Measurements from ENCODE around the gene AGT.
"Not testable (repeated sequence)": the region's sequence is repeated elsewhere in the genome, so short reads cannot be mapped to it uniquely, and the experiment has no call there.

The AGT gene

DNA sequence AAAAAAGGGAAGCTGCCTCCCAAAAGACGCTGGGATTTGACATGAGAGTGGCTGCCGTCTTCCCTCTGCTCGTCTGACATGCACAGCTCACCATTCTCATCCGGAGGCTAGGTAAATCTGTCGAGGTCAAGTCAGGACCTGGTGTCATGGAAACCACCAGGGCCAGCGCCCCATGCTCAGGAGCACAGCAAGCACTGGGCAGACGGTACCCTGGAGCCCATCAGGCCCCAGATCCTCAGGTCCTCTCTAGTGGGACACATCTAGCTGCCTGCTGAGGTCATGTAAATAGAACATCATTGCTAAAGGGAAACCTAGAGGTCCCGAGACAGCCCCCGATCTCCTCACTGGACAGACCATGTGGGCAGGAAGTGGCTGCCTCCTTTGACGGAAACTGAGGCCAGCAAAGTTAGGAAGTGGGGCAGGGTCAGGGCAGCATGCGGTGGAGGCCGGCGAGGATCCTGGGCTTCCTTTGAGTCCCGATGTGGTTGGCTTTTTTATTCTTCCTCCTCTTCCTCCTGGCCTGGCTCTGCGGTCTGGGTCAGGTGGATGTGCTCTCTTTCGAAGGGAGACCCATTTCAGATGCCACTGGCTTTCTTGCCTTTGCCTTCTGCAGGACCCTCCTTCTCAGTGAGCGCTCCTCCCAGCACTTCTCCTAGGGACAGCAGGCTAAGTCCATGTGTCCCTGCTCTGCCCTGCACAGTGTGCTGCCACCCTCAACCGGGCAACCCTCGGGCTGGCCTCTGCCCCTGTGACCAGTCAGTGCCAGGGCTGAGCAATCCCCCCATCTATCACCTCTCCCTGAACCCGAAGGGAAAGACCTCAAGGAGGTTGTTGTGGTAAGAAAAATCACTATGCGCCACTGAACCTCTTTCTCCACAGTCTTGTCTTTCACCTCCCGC lies 5.9 kb downstream of the AGT start:
- no peak for DNase-seq (ENCODE audit: low spot score)

DNA sequence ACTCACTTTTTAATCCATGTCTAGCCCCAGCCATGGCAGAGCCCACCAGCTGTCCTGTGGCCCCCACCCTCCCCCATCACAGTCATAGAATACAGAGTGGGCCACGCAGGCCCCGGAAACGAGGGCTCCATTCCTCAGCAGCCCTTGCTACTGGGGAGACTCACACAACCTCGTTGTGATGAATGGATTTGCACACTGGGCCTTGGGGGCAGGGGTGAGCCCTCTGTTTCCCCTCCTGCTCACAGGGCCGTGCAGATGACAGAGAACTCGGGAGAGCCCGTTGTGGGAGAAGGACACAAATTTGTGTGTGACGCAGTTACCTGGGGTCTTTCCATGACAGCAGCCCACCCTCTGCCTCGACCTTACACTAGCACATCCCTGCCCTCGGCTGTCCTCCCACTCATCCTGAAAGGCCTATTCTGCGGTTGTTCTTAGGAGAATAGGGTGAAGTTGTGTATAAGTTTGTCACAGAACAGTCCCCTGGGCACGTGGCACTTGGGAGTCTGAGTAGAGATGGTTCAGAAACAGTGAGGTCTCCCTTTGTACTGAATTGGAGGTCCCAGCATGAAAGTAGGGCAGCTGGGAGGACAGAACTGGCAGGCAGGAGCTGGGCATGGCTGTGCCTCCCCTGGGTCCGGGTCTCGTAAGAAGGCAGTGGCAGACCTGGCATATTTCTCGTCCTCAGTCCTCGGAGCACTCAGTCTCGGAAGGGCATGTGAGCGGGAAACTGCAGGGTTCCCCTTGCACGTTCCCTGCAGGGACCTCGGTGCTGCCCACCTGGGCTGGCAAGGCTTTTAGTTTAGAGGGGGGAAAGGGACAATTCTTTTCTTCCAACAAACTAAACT lies 6.8 kb downstream of the AGT start:
- DNase-seq (ENCODE audit: low spot score), result no peak

DNA sequence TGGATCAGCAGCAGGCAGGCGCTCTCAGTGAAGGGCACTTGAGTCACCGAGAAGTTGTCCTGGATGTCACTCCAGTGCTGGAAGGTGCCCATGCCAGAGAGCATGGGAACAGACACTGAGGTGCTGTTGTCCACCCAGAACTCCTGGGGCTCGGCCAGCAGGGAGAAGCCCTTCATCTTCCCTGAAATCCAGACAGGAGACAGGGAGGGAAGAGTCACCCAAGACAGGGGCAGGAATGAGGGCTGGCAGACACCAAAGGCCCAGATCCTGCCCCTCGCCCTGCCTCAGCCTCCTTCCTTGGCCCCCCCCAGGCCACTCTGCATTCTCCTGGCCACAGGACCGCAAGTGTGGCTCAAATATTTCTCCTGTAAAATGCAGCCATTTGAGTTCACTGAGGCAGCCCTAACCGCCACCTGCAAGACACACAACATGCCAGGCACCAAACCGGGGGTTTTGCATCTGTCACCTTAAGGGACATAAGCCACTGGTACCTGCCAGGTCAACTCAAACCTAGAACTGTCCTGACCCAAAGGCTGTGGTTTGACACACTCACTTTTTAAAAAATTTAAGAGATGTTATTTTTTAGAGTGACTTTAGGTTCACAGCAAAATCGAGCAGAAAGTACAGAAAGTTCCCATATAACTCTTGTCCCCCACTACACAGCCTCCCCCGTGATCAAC lies 7.8 kb downstream of the AGT start:
- DNase-seq (ENCODE audit: low spot score), result no peak

DNA sequence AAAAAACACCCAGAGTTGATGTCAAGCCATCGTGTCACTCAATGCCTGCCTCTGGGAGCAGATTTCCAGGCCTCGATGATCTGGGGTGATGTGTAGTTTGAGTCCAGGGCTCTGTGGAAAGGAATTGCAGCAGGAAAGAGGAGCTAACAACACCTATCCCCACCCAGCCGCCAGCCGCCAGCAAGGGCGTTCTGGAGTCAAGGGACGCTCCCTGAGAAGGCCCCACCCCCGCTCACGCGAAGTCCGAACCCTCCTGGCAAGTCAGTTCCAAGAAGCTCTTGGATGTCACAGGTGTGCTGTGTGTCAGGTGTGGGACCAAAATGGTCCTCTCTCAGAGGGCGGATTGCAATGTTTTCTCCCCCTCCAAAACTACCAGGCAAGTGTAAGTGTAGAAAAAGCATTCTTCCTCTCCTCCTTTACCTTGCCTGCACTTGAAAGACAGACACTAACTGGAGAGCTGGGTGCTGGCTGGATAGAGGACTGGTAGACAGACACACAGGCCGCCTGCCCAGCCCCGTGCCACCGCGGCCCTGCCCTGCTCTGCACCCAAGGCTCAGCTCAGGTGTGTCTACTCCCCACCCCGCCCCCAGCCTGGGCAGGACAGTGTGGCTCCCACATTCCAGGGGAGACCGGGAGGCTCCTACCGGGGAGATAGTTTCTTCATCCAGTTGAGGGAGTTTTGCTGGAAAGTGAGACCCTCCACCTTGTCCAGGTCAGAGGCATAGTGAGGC lies 8.5 kb downstream of the AGT start:
- no peak for DNase-seq (ENCODE audit: low spot score)

DNA sequence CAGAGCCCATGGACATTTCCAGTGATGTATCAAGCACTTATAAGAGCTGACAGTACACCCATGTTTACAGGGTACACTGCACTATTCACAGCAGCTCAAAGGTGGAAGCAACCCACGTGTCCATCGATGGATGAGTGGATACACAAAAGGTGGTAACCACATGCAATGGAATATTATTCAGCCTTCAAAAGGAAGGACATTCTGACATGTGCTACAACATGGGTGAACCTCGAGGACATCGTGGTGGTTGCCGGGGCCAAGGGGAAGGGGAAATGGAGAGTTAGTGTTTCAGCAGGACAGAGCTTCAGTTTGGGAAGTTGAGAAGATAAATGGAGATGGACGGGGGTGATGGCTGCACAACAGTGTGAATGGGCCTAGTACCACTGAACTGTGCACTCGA lies 9.1 kb downstream of the AGT start:
- no peak for DNase-seq (ENCODE audit: low spot score)

DNA sequence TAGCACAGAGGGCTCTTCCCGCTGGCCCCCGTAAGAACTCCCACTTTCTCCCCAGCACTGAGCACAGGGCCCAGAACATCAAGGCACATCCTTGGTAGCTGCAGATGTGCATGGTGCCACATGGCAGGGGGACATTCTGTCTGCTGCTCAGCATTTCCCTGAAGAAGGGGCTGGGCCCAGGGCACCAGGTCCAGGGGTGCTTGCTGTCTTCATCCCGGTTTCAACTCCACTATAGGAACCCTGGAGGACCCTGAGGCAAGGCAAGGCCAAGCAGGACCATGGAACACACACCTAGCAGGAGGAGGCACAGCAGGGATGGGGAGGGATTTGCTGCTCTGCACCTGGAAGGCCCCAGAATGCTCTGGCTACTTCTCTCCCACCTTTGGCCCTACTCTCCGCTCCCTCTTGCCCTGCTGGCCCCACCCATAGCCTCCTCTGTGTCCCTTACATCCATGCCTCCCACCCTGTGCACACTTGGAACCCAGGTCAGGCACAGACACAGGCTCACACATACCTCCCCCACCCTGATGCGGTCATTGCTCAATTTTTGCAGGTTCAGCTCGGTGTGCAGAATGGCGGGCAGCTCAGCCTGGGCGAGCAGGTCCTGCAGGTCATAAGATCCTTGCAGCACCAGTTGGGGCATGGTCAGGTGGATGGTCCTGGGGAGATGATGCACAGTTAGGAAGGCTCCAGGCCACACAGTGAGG lies 10.1 kb downstream of the AGT start:
- no peak for DNase-seq (ENCODE audit: low spot score)

DNA sequence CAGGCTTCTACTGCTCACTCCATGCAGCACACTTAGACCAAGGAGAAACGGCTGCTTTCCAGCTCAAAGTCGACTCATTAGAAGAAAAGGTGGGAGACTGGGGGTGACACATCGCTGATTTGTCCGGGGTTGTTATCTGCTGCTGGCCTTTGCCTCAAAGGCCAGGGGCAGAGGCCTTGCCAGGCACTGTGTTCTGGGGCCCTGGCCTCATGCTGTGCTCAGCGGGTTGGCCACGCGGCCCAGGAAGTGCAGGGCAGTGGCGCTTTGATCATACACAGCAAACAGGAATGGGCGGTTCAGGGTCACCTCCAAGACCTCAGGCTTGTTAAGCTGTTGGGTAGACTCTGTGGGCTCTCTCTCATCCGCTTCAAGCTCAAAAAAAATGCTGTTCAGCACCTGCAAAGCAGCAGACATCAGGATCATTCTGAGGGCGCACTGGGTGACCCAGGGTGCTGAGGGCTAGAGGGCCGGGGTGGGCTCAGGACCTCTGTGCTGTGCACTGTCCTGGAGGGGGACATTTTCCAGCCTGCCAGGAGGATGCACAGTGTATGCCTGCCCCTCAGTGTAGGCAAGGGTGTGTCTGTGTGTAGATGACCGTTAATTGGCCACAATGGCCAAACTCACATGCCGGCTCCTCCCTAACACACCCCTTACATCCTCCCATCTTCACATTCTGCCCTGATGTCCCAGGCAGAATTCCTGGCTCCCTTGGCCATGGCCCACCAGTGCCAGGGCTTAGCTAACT lies 10.8 kb downstream of the AGT start:
- no peak for DNase-seq (ENCODE audit: low spot score)

DNA sequence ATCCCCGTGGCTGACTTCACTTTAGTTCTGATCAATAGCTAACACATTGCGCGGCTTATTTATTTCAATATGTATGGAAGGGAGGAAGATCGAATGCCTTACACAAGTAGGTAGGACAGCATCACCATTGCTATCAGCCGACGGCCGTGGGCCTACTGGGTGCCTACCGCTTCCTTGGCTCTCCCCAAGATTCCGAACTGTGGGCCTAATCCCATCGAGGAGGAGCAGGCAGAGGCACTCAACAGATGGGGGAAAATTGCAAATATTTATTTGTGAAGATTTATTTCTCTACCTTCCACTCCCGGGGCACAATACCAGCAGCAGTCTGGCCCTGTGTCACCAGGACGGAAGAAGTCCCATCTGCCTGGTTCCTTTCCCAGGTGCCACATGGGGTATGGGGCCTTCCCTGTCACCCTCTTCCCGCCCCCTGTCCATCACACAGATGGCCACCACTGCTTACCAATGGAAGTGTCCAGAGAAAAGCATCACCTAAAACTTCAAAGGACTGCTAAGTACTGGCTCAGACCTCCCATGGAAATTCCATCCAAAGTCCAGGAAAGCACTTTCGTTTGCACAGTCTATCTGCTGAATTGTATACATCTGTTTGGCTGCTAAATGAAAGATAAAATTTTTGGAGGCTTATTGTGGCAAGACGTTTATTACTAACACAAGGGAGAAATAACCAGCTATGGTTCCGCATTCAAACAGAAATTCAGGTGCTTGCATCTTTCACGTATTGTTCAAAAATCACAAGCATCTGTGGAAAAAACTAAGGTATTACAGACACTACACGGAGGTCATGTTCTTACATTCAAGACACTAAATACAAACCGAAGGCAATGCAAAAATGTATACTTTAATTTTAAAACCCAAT lies 11.8 kb downstream of the AGT start:
- no peak for DNase-seq (ENCODE audit: low spot score)

DNA sequence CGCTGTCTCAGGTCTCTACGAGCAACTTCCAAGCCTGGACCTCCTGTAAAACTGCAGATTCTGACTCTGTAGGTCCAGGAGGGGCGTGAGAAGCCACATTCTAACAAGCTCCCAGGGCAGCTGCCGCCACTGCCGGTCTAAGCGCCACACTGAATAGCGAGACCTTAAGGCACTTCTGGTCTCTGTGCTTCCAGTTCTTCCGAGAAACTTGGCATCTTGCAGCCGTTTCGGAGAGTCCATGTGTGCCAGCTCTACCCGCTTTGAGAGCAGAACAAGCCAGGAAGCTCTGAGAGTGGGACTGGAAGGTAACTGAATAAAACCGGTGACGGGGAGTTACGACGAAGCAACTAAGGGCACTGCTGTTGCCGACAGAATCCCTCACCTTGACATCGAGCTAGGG lies 12.5 kb downstream of the AGT start:
- no peak for DNase-seq (ENCODE audit: low spot score)

DNA sequence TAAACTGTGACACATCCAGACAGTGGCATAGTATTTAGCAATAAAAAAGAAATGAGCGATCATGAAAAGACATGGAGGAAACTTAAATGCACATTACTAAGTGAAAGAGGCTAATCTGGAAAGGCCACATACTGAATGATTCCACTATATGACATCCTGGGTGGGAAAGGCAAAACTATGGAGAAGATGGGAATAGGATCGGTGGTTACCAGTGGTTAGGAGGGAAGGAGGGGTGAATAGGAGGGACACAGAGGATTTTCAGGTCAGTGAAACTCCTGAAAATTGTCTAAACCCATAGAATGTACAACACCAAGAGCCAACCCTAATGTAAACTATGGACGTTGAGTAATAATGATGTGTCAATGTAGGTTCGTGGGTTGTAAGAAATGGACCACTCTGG lies 13.8 kb downstream of the AGT start:
- no peak for DNase-seq (ENCODE audit: low spot score)

DNA sequence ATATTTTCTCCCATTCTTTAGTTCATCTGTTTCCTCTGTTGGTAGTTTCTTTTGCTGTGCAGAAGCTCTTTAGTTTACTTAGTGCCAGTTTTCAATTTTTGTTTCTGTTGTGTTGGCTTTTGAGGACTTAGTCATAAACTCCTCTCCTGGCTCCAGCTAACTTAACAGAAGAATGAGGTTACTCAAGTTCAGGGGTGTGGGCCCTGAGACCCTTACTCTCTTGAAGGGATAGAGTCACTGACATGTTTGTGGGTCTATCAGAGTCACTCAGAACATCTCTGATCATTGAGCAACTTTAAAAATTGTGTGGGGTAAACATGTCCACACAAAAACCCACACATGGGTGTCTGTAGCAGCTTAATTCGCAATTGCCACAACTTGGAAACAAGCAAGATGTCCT lies 14.2 kb downstream of the AGT start:
- no peak for DNase-seq (ENCODE audit: low spot score)

DNA sequence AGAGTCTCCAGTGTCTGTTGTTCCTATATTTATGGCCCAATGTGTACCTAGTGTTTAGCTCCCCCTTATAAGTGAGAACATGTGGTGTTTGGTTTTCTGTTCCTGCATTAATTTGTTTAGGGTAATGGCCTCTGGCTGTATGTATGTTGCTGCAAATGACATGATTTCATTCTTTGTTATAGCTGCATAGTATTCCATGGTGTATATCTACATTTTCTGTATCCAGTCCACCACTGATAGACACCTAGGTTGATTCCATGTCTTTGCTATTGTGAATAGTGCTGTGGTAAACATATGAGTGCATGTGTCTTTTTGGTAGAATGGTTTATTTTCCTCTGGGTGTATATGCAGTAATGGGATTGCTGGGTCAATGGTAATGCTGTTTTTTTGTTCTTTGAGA lies 15.0 kb downstream of the AGT start:
- not testable (repeated sequence) for DNase-seq (ENCODE audit: low spot score)

DNA sequence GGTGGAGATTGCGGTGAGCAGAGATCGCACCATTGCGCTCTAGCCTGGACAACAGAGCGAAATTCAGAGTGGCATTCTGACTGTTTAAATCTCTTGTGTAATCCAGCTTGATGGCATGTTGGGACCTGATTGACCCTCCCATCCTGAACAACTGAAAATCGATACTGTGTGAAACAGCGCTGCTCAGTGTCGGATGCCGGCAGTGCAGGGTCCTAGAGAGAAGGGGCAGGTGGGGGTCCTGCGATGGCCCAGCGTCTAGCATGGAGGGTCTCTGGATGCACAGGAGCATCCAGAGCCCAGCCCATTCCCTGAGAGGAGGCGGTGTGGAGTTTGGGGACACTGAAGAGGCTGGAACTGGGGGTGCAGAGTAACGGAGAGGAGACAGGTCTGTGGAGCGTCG lies 15.8 kb downstream of the AGT start:
- no peak for DNase-seq (ENCODE audit: low spot score)

DNA sequence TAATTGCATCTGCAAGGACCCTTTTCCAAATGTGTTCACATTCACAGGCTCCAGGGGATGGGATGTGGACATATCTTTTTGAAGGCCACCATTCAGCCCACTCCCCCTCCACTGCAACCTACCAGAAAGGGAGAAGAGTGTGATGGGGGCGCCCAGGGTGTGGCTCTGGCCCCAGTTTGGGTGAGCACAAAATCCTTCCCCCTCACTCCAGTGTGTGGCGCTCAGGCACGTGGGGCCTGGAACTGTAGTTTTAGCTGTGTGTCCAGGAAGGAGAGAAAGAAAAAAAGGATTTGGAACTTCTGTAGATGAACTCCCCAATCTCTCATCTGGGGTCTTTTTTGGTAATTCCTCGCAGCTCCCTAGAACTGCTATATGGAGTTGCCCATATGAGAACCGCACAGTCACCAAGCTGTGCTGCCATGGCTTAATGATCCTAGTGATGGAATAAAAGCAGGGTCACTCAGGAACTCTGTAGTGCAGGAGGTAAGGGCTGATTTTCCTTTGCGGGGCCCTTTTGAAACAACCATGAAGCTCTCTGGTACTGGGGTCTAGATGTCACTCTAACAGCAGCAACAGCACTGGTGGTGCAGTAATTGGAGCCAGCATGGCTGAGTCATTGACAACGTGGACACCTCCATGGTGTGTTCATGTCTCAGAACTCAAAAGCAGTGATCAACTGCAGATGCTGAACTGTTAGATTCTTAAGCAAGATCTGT lies 17.0 kb downstream of the AGT start:
- DNase-seq (ENCODE audit: low spot score), result no peak

DNA sequence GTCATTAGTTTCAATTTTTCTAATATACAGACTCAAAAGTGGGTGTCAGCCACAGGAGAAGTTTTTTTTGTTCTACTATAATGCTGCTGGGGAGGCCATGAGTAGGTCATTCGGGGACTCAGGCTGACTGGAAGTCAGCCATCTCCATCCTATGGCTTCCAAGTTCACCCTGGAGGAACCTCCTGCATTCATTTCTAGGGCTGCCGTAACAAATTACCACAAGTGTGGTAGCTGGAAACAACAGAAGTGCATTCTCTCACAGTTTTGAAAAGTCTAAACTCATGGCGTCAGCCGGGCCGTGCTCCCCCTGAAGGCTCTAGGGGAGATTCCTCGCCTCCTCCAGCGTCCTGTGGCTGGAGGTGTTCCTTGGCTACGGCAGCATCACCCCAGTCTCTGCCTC lies 17.7 kb downstream of the AGT start:
- no peak for DNase-seq (ENCODE audit: low spot score)

DNA sequence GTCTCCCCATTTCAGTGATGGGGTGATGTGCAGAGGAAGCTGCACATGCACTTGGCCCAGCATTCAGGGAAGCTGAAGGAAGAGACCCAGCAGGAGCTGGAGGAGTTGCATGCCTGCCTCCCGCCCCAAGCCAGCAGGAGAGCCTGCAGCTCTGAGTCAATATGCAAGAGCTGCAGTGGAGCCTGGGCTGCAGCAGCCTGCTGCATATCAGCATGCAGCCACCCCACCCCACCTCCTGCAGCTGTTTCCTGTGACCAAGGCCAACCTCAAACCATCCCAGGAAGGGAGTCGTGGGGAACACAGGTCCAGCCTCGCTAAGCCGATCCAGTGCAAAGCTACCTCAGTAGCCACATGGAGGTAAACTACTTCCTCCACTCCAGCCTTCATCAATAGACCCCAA lies 18.9 kb downstream of the AGT start:
- no peak for DNase-seq (ENCODE audit: low spot score)

DNA sequence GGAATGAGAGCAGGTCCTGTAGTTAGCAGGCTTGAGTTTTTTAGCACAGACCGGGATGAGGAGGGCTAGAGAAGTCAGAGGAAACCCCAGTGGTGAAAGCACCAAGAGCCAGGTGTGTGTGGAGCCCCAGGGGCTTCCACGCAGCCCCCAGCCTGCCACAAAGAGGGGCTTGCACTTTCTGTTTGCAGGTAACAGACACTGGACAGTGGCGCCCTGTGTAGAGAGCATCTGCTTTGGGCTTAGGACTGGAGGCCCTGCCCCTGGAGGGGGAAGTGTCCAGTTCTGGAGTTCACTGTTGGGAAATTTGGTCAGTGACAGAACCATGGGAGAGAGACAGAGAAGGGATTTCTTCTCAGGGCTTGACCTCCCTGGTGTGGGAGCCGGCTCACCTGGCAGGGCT lies 19.5 kb downstream of the AGT start:
- DNase-seq (ENCODE audit: low spot score), result no peak

DNA sequence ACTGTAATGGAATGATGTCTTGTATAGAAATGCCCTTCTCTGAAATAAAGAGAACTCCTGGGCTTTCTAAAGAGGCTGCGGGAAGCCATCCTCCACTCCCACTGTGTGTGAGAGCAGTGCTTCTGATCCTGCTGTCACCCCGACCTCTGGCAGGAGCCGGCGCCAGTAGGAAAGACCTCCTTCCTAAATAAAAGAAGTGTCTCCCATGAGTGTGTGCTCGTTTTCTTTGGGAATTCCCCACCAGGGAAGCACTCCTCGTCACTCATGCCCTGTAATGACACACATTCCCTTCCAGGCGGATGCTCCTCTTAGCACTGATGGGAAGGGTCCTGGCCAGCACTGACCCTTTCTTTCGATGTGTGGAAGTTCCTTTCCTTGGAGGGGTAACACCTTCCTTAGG lies 20.1 kb downstream of the AGT start:
- DNase-seq (ENCODE audit: low spot score), result no peak

DNA sequence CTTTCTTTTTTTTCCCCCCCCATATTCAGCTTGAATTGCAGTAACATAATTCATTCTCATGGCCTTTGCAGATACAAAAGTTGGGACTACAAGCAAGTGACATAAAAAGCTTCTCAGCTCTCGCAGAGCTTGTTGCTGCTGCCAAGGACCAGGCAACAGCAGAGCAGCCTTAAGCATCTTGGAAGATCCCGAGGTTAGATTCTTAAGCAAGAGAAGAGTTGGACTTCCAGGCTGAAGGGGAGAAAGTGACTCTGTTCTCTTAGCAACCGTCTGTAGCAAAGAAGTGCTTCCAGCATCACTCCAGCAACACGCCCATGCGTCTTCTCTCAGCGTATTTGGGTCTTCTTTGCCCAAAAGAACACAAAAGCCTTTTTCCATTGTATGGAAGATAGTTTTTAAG lies 20.7 kb downstream of the AGT start:
- no peak for DNase-seq (ENCODE audit: low spot score)

Data from kidney capillary endothelial cell (primary cell).